OCI-LY7 (cell line): ENCODE results near the gene HS3ST1. TPM values are rescaled to one million over a fixed set of nuclear protein-coding genes. Genes with fewer than 3 reads are reported as not detected.

Experiments used
- BruUV-seq: library from RNA; stranded (reverse); fragments of 400-500 nt; replicated peaks from 2 replicates; lab custom pipeline; 2021; lab: Mats Ljungman, UMichigan
- CTCF ChIA-PET: fragments of 300-600 bp; sonication (Branson Sonifier 250); formaldehyde crosslinking; loops from one replicate; lab custom pipeline; 2022; ENCODE audit warnings: antibody characterized with exemption; ENCODE audit not compliant: unreplicated experiment; lab: Charles Lee
- POLR2A ChIA-PET: fragments of 300-600 bp; sonication (Branson Sonifier 250); formaldehyde crosslinking; loops from one replicate; lab custom pipeline; 2022; ENCODE audit warnings: antibody characterized with exemption; lab: Charles Lee
- DNase-seq: peaks from one replicate; pipeline ENCODE4 v3.0.0-alpha.2; 2015; ENCODE audit warnings: low spot score
- H2AFZ ChIP-seq: fragments of 200-600 bp; sonication (generic), shearing (Covaris generic); 2 replicates; pipeline ENCODE4 v1.6.1; 2014; ENCODE audit warnings: mild to moderate bottlenecking, antibody characterized with exemption, low read length, moderate library complexity
- H3K27ac ChIP-seq: fragments of 200-600 bp; sonication (generic); 2 replicates; pipeline ENCODE4 v1.5.1; 2014; ENCODE audit warnings: mixed run types, low read depth, mild to moderate bottlenecking, moderate library complexity, low read length, inconsistent platforms; ENCODE audit not compliant: poor library complexity, severe bottlenecking
- H3K36me3 ChIP-seq: fragments of 200-600 bp; sonication (generic); 2 replicates; pipeline ENCODE4 v1.6.1; 2014; ENCODE audit warnings: mild to moderate bottlenecking, antibody characterized with exemption, low read length, moderate library complexity, mixed read lengths; ENCODE audit not compliant: insufficient read depth
- H3K4me1 ChIP-seq: fragments of 200-600 bp; sonication (generic); 2 replicates; pipeline ENCODE4 v1.5.1; 2014; ENCODE audit warnings: mild to moderate bottlenecking, low read length; ENCODE audit not compliant: insufficient read depth, poor library complexity, severe bottlenecking
- H3K4me2 ChIP-seq: fragments of 200-600 bp; sonication (generic); 2 replicates; pipeline ENCODE4 v1.6.1; 2014; ENCODE audit warnings: mild to moderate bottlenecking, low read length
- H3K4me3 ChIP-seq: fragments of 200-600 bp; sonication (generic); 2 replicates; pipeline ENCODE4 v1.5.1; 2014; ENCODE audit warnings: mild to moderate bottlenecking, low read depth, low read length; ENCODE audit not compliant: poor library complexity, severe bottlenecking
- H3K79me2 ChIP-seq: fragments of 200-600 bp; sonication (generic); 2 replicates; pipeline ENCODE4 v1.6.1; 2016; ENCODE audit warnings: low read depth, mild to moderate bottlenecking, low read length, moderate library complexity, mixed read lengths; ENCODE audit not compliant: insufficient read depth
- H3K9me2 ChIP-seq: fragments of 200-600 bp; sonication (generic); 2 replicates; pipeline ENCODE4 v1.6.1; 2016; ENCODE audit warnings: mild to moderate bottlenecking, low read length, mixed read lengths; ENCODE audit not compliant: insufficient read depth
- H3K9me3 ChIP-seq: fragments of 200-600 bp; sonication (generic); 2 replicates; pipeline ENCODE4 v1.6.1; 2014; ENCODE audit warnings: mild to moderate bottlenecking, mixed run types, low read length, mixed read lengths
- H4K20me1 ChIP-seq: fragments of 200-600 bp; sonication (generic); 2 replicates; pipeline ENCODE4 v1.6.1; 2014; ENCODE audit warnings: mild to moderate bottlenecking, antibody characterized with exemption, low read length, moderate library complexity, mixed read lengths; ENCODE audit not compliant: insufficient read depth
- EZH2phosphoT487 ChIP-seq: fragments of 200-600 bp; sonication (generic); IDR thresholded peaks from 2 replicates; pipeline ENCODE4 v1.6.1; 2018; ENCODE audit warnings: low read depth, borderline replicate concordance, mild to moderate bottlenecking, mixed run types, antibody characterized with exemption, low read length, moderate library complexity, mixed read lengths
- intact Hi-C: fragments of 100-400 bp; cut with micrococcal nuclease; formaldehyde crosslinking; loops from one replicate; pipeline ENCODE4 v1.10.0; 2022; ENCODE audit not compliant: unreplicated experiment
- total RNA-seq, 2 experiments: library from RNA; depleted of rRNA in 1 of 2; stranded (reverse); fragments of >200 nt in 1 of 2; shearing (Covaris generic) in 1 of 2; gene quantifications; 2 replicates each; pipeline ENCODE4 v1.2.3, GENCODE V29; 2014 to 2022
- TF ChIP-seq, protein P1 (sequence below): fragments of 200-600 bp; sonication (generic); conservative IDR thresholded peaks from 2 replicates; pipeline ENCODE4 v1.5.1; 2014; ENCODE audit warnings: mild to moderate bottlenecking, antibody characterized with exemption, low read length, moderate library complexity, mixed read lengths

Gene HS3ST1
- total RNA-seq, 2 experiments from 2014 or later, result not detected

DNA sequence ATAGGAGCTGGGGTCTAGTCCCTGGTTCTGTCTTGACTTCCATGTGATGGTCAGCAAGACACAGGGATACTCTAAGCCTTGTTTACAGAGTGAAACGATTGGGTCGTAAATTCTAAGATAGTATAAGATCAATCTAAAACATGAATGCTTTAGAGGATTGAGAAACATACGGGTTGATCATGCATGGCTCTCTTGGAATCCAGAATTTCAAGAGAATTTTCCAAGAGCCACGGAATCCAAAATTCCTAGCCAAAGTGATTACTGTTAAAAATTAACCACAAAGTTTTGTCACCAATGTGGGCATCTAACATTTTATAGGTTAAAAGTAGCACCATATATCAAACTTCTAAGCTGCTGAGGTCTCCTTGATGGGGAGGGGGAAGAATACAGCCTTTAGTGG, 16.5 kb downstream of the HS3ST1 start:
- Histone ChIP-seq H3K79me2 (no peaks in the 10 kb centered on the region), H3K4me2 (no peak overlapping the region), H3K4me1 (no peaks in the 10 kb centered on the region), H3K36me3 (no peaks in the 10 kb centered on the region), H3K9me2 (no peaks in the 10 kb centered on the region), H2AFZ (no peak overlapping the region), H3K9me3 (no peaks in the 10 kb centered on the region), H3K4me3 (no peak overlapping the region), H3K27ac (no peak overlapping the region), H4K20me1 (no peaks in the 10 kb centered on the region)
- DNase-seq, result no peak
- intact Hi-C loops, result no loop called here
- CTCF ChIA-PET, result no interaction called here
- no peak for TF ChIP-seq EZH2phosphoT487
- POLR2A ChIA-PET, result no interaction called here
- no TSS peak for BruUV-seq

DNA sequence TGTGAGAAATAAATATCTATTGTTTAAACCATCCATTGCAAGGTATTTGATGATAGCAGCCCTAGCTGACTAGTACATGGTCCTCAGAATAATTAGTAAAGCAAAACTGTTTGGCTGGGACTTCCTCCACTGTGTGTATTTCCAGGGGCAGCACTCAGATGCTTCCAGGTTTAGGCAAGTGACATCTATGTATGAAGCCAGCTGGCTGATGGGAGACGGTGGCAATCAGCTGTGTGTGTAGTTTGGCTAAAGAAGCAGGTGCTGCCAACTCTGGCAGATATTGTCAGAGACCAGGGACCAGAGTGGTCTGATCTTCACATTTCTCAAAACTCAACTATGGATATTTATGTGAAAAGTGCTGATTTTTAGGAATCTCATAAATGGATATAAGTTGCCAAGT, 19.1 kb downstream of the HS3ST1 start:
- no TSS peak for BruUV-seq

DNA sequence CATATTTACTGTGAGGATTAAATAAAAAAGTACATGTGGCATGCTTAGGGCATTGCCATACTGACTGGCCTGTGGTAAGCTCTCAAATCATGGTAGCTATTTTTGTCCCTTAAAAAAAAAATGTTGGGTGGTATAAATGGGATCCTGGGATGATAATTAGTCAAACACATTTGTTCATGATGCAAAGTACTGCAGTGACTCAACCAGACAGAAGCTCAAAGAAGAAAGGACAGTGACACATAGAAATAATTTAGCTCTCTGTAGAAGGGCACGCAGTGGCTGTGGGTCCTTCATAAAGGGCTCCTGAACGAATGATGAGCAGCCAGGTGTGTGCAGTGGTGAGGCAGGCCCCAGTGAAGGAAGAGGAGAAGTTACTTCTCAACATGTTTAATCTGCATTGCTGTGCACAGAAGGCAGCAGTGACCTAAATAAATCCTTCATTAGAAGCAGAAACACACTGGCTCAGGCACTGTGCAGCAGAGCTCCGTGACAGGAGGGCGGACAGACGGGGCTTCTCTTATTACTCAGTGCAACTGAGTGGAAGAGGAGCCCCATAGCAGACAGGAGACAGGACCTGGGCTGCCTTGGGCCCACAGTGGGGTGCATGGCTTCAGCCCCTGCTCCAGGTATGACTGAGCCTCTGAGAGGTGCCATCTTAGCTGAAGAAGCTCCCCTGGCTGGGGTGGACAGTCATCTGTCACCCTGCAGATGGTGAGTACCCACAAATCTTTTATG, 20.3 kb downstream of the HS3ST1 start:
- BruUV-seq, result no TSS peak
- intact Hi-C loops, result no loop called here
- Histone ChIP-seq H4K20me1 (no peaks in the 10 kb centered on the region), H3K79me2 (no peaks in the 10 kb centered on the region), H2AFZ (no peak overlapping the region), H3K27ac (no peak overlapping the region), H3K9me3 (no peaks in the 10 kb centered on the region), H3K4me1 (no peaks in the 10 kb centered on the region), H3K4me3 (no peak overlapping the region), H3K9me2 (no peaks in the 10 kb centered on the region), H3K36me3 (no peaks in the 10 kb centered on the region), H3K4me2 (no peak overlapping the region)
- POLR2A ChIA-PET, result interaction anchor here (1.0 kb wide), 1 partner anchor 20 kb away, joined by 3 read pairs; no protein-coding TSS in a partner anchor
- CTCF ChIA-PET, result no interaction called here
- DNase-seq, result no peak
- TF ChIP-seq EZH2phosphoT487, result no peak
- TF ChIP-seq, protein P1, sequence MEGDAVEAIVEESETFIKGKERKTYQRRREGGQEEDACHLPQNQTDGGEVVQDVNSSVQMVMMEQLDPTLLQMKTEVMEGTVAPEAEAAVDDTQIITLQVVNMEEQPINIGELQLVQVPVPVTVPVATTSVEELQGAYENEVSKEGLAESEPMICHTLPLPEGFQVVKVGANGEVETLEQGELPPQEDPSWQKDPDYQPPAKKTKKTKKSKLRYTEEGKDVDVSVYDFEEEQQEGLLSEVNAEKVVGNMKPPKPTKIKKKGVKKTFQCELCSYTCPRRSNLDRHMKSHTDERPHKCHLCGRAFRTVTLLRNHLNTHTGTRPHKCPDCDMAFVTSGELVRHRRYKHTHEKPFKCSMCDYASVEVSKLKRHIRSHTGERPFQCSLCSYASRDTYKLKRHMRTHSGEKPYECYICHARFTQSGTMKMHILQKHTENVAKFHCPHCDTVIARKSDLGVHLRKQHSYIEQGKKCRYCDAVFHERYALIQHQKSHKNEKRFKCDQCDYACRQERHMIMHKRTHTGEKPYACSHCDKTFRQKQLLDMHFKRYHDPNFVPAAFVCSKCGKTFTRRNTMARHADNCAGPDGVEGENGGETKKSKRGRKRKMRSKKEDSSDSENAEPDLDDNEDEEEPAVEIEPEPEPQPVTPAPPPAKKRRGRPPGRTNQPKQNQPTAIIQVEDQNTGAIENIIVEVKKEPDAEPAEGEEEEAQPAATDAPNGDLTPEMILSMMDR, result no peak

More for the DNA sequence above, 19.1 kb downstream of the HS3ST1 start:
- ChIA-PET CTCF (no interaction called here), POLR2A (no interaction called here)
- H3K4me2 ChIP-seq, result no peak overlapping the region
- intact Hi-C loops, result no loop called here
- H3K36me3 ChIP-seq, result no peaks in the 10 kb centered on the region
- no peak overlapping the region for H2AFZ ChIP-seq
- no peaks in the 10 kb centered on the region for H3K79me2 ChIP-seq
- no peaks in the 10 kb centered on the region for H3K9me2 ChIP-seq
- H3K27ac ChIP-seq, result no peak overlapping the region
- H3K9me3 ChIP-seq, result no peaks in the 10 kb centered on the region
- DNase-seq, result no peak
- no peak overlapping the region for H3K4me3 ChIP-seq
- H4K20me1 ChIP-seq, result no peaks in the 10 kb centered on the region
- no peaks in the 10 kb centered on the region for H3K4me1 ChIP-seq
- TF ChIP-seq, protein P1, result no peak
- no peak for TF ChIP-seq EZH2phosphoT487
